A673 (cell line): ENCODE measurements around the gene SOX1.

Experiments
- EZH2 ChIP-seq: fragments of 200-600 bp; sonication (generic); IDR thresholded peaks from 2 replicates; pipeline ENCODE4 v1.6.1; 2017; ENCODE audit warnings: borderline replicate concordance, low read depth, mild to moderate bottlenecking, mixed read lengths, antibody characterized with exemption, low read length; ENCODE audit not compliant: poor library complexity, severe bottlenecking
- TF ChIP-seq, protein P1 (sequence below): fragments of 300-800, 200-600 bp; sonication (generic); conservative IDR thresholded peaks from 2 replicates; pipeline ENCODE4 v1.5.1; 2017; ENCODE audit warnings: low read depth, mild to moderate bottlenecking, antibody characterized with exemption, low read length, moderate library complexity, mixed read lengths

DNA sequence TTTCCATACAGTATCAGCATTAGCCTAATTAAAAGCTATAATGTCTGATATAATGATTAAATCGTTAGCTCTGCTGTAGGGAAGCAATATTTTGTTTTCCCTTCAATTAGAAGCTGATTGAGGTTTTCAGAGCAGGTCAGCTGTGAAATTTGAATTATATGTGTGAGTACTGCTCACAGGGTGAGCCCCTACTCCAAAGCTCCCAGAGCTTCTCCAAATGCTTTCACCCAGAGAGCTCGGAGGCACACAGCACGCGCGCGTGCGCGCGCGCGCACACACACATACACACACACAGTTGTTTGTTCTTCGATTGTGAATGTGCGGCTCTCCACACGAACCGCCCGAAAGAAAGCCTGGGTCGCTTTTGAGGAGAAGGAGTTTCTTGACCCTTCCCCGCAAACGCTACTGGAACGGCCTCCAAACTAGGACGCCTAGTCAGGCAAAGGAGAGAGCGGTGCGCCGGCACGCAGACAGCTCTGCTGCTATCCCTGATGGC, 4.8 kb upstream of the SOX1 start:
- TF ChIP-seq, protein P1, sequence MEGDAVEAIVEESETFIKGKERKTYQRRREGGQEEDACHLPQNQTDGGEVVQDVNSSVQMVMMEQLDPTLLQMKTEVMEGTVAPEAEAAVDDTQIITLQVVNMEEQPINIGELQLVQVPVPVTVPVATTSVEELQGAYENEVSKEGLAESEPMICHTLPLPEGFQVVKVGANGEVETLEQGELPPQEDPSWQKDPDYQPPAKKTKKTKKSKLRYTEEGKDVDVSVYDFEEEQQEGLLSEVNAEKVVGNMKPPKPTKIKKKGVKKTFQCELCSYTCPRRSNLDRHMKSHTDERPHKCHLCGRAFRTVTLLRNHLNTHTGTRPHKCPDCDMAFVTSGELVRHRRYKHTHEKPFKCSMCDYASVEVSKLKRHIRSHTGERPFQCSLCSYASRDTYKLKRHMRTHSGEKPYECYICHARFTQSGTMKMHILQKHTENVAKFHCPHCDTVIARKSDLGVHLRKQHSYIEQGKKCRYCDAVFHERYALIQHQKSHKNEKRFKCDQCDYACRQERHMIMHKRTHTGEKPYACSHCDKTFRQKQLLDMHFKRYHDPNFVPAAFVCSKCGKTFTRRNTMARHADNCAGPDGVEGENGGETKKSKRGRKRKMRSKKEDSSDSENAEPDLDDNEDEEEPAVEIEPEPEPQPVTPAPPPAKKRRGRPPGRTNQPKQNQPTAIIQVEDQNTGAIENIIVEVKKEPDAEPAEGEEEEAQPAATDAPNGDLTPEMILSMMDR = no peak
- no peak for TF ChIP-seq EZH2
